GM23338 (cell line): ENCODE results near the gene SARDH. TPM values are rescaled to one million over a fixed set of nuclear protein-coding genes. Genes with fewer than 3 reads are reported as not detected.

ENCODE experiments used
- ATAC-seq: fragments of 200-7000 bp; cut with Tn5 transposase; 3 replicates; pipeline ENCODE4 v1.9.1; 2020
- DNase-seq: peaks from one replicate; pipeline ENCODE4 v3.0.0-alpha.2; 2015; ENCODE audit warnings: low spot score
- H2AFZ ChIP-seq: fragments of 200-600 bp; sonication (generic); 2 replicates; pipeline ENCODE4 v1.8.0; 2016; ENCODE audit warnings: antibody characterized with exemption, mild to moderate bottlenecking, moderate library complexity
- H3F3A ChIP-seq: fragments of 200-600 bp; sonication (generic); replicated peaks from 2 replicates; pipeline ENCODE4 v1.8.0; 2017; ENCODE audit warnings: antibody characterized with exemption, mixed run types, low read depth
- H3K27ac ChIP-seq: fragments of 200-600 bp; sonication (generic); 2 replicates; pipeline ENCODE4 v1.6.1; 2016; ENCODE audit warnings: low read depth
- H3K27me3 ChIP-seq: fragments of 200-600 bp; sonication (generic); 2 replicates; pipeline ENCODE4 v1.8.0; 2016; ENCODE audit warnings: mild to moderate bottlenecking, mixed run types, moderate library complexity; ENCODE audit not compliant: insufficient read depth
- H3K36me3 ChIP-seq: fragments of 200-600 bp; sonication (generic); 2 replicates; pipeline ENCODE4 v1.8.0; 2016; ENCODE audit warnings: mild to moderate bottlenecking; ENCODE audit not compliant: insufficient read depth
- H3K4me1 ChIP-seq: fragments of 200-600 bp; sonication (generic); 2 replicates; pipeline ENCODE4 v1.8.0; 2016; ENCODE audit warnings: mild to moderate bottlenecking, moderate library complexity; ENCODE audit not compliant: insufficient read depth
- H3K4me2 ChIP-seq: fragments of 200-600 bp; sonication (generic); 2 replicates; pipeline ENCODE4 v1.7.1; 2017; ENCODE audit warnings: mixed run types
- H3K4me3 ChIP-seq: fragments of 200-600 bp; sonication (generic); 2 replicates; pipeline ENCODE4 v1.6.1; 2016; ENCODE audit warnings: mixed run types
- H3K79me2 ChIP-seq: fragments of 200-600 bp; sonication (generic); replicated peaks from 2 replicates; pipeline ENCODE4 v1.8.0; 2017; ENCODE audit warnings: mild to moderate bottlenecking; ENCODE audit not compliant: insufficient read depth
- H3K9me2 ChIP-seq: fragments of 200-600 bp; sonication (generic); 2 replicates; pipeline ENCODE4 v1.8.0; 2017; ENCODE audit not compliant: insufficient read depth
- H4K20me1 ChIP-seq: fragments of 200-600 bp; sonication (generic); replicated peaks from 2 replicates; pipeline ENCODE4 v1.8.0; 2017; ENCODE audit warnings: mild to moderate bottlenecking; ENCODE audit not compliant: insufficient read depth
- H3K27ac Mint-ChIP-seq: 2 replicates; pipeline ENCODE4 v1.8.0; 2020; ENCODE audit warnings: inconsistent platforms, mild to moderate bottlenecking, moderate library complexity, mixed read lengths
- H3K27me3 Mint-ChIP-seq: 3 replicates; pipeline ENCODE4 v1.8.0; 2022; ENCODE audit warnings: low read depth, mild to moderate bottlenecking, moderate library complexity, mixed read lengths, inconsistent platforms; ENCODE audit not compliant: insufficient read depth, poor library complexity
- H3K36me3 Mint-ChIP-seq: 3 replicates; pipeline ENCODE4 v1.8.0; 2021; ENCODE audit warnings: low read depth, mild to moderate bottlenecking, inconsistent platforms, moderate library complexity, mixed read lengths
- H3K4me1 Mint-ChIP-seq: 3 replicates; pipeline ENCODE4 v1.8.0; 2020; ENCODE audit warnings: mild to moderate bottlenecking, inconsistent platforms, mixed read lengths
- H3K4me3 Mint-ChIP-seq: 3 replicates; pipeline ENCODE4 v1.8.0; 2021; ENCODE audit warnings: moderate library complexity, mild to moderate bottlenecking, inconsistent platforms, mixed read lengths
- H3K9me3 Mint-ChIP-seq: 3 replicates; pipeline ENCODE4 v1.8.0; 2020; ENCODE audit warnings: moderate library complexity, mild to moderate bottlenecking, inconsistent platforms, mixed read lengths
- CREB1 ChIP-seq: fragments of 250-450 bp; sonication (Bioruptor Pico); IDR thresholded peaks from 2 replicates; pipeline ENCODE4 v1.5.0; 2020; ENCODE audit warnings: low read depth, mild to moderate bottlenecking, moderate library complexity
- ETS1 ChIP-seq: IDR thresholded peaks from 2 replicates; pipeline ENCODE4 v1.6.1; 2016; ENCODE audit warnings: antibody characterized with exemption
- POLR2AphosphoS5 ChIP-seq: IDR thresholded peaks from 2 replicates; pipeline ENCODE4 v1.6.1; 2016; ENCODE audit warnings: antibody characterized with exemption, low read depth
- ZNF114 ChIP-seq: fragments of 250-450 bp; sonication (Bioruptor Pico); IDR thresholded peaks from 2 replicates; pipeline ENCODE4 v1.5.0; 2020; ENCODE audit warnings: mild to moderate bottlenecking, moderate library complexity
- ZNF331 ChIP-seq: fragments of 250-450 bp; sonication (Bioruptor Pico); IDR thresholded peaks from 2 replicates; pipeline ENCODE4 v1.5.0; 2020; ENCODE audit warnings: low read depth, mild to moderate bottlenecking, moderate library complexity
- polyA plus RNA-seq: library from polyadenylated mRNA; unstranded; fragments of >200 nt; fragmentation: Nextera tagmentation; extraction: Ambion mirVana; gene quantifications from 2 replicates; pipeline ENCODE4 v1.2.1, GENCODE V29; 2016
- total RNA-seq: library from RNA; depleted of rRNA; stranded (reverse); fragments of >200 nt; shearing (Covaris generic); gene quantifications from 2 replicates; pipeline ENCODE4 v1.2.3, GENCODE V29; 2014
- TF ChIP-seq, protein P1 (sequence below), 2 experiments: fragments of 200-600 bp in 1 of 2; sonication (generic) in 1 of 2; conservative IDR thresholded peaks; 2 replicates each; pipeline versions ENCODE4 v1.5.1 to v1.6.1; 2016 to 2017; ENCODE audit warnings: antibody characterized with exemption in 2 of 2, low read depth in 2 of 2, mild to moderate bottlenecking in 2 of 2, moderate library complexity in 1 of 2
- TF ChIP-seq, protein P2 (sequence below): fragments of 250-450 bp; sonication (Bioruptor Pico); IDR thresholded peaks from 2 replicates; pipeline ENCODE4 v1.5.0; 2020; ENCODE audit warnings: mild to moderate bottlenecking, moderate library complexity

Gene SARDH
- total and polyA plus RNA-seq, 2 experiments from 2014 or later: 2.8 to 10.4 TPM

DNA sequence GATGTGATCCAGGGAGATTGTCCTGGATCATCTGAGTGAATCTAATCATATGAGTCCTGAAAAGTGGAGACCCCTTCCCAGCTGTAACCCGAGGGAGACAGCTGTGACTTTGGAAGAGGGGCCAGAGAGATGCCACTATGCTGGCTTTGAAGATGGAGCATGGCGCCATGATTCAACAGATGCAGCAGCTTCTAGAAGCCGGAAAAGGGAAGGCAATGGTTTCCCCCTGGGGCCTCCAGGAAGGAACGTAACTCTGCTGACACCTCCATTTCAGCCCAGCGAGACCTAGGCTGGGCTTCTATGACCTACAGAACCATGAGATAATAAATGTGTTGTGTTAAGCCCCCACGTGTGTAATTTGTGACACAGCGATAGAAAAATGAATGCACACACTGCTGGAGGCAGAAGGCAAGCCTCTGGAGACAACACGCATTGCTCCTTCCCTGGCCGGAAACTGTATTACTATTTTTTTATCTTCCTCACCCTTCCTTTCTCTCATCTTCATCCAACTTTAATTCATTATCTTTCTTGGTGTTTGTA is 16.6 kb upstream of the SARDH start (continued):
- TF ChIP-seq, protein P1, sequence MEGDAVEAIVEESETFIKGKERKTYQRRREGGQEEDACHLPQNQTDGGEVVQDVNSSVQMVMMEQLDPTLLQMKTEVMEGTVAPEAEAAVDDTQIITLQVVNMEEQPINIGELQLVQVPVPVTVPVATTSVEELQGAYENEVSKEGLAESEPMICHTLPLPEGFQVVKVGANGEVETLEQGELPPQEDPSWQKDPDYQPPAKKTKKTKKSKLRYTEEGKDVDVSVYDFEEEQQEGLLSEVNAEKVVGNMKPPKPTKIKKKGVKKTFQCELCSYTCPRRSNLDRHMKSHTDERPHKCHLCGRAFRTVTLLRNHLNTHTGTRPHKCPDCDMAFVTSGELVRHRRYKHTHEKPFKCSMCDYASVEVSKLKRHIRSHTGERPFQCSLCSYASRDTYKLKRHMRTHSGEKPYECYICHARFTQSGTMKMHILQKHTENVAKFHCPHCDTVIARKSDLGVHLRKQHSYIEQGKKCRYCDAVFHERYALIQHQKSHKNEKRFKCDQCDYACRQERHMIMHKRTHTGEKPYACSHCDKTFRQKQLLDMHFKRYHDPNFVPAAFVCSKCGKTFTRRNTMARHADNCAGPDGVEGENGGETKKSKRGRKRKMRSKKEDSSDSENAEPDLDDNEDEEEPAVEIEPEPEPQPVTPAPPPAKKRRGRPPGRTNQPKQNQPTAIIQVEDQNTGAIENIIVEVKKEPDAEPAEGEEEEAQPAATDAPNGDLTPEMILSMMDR (conservative IDR thresholded peaks at IDR 0.05; ENCODE audit: low read depth in 2 of 2): no peak

DNA sequence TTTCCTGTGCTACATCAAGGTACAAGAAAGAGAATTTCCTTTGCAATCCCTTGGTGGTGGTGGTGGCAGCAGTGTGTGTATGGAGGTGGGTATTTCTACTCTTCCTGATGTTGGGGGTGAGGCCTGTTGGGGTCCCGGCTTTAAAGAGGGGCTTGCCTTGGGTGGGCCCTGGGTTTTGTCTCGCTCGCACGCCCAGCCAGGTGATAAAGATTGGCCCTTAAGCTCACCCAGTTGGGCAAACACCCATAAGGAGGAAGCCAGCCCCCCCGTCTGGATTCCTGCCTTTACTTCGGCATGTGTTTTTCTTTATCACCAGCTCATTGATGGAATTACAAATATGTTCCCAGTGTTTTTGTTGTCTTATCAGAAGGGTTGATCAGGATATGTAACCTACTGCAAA is 16.0 kb upstream of the SARDH start:
- no peak for ATAC-seq
- no peaks in the 10 kb centered on the region for H4K20me1 ChIP-seq
- H3K36me3 ChIP-seq: no peaks in the 10 kb centered on the region
- no peaks in the 10 kb centered on the region for H3K27me3 ChIP-seq
- Mint-ChIP-seq H3K27me3 (peaks cover 25% of the 10 kb centered on the region), H3K4me3 (no peak overlapping the region), H3K4me1 (peaks cover 5% of the 10 kb centered on the region; the same call in 2 of the 3 replicates), H3K9me3 (peaks cover 34% of the 10 kb centered on the region), H3K36me3 (peaks cover 12% of the 10 kb centered on the region), H3K27ac (no peak overlapping the region)
- no peak overlapping the region for H3K4me2 ChIP-seq
- H3K9me2 ChIP-seq: peaks cover 3% of the 10 kb centered on the region; the same call in 1 of the 2 replicates
- 0 out of 2 replicates have a peak, but pooled peaks cover 1% of the 10 kb centered on the region for H3F3A ChIP-seq
- H3K4me1 ChIP-seq: no peaks in the 10 kb centered on the region
- no peak overlapping the region for H3K4me3 ChIP-seq
- no peak overlapping the region for H2AFZ ChIP-seq
- TF ChIP-seq ETS1 (no peak), ZNF114 (CRISPR knock-in tag) (no peak), ZNF331 (CRISPR knock-in tag) (no peak)
- TF ChIP-seq, protein P1 (conservative IDR thresholded peaks at IDR 0.05; ENCODE audit: low read depth in 2 of 2): no peak
- H3K79me2 ChIP-seq: no peaks in the 10 kb centered on the region
- DNase-seq: no peak
- H3K27ac ChIP-seq: no peak overlapping the region

DNA sequence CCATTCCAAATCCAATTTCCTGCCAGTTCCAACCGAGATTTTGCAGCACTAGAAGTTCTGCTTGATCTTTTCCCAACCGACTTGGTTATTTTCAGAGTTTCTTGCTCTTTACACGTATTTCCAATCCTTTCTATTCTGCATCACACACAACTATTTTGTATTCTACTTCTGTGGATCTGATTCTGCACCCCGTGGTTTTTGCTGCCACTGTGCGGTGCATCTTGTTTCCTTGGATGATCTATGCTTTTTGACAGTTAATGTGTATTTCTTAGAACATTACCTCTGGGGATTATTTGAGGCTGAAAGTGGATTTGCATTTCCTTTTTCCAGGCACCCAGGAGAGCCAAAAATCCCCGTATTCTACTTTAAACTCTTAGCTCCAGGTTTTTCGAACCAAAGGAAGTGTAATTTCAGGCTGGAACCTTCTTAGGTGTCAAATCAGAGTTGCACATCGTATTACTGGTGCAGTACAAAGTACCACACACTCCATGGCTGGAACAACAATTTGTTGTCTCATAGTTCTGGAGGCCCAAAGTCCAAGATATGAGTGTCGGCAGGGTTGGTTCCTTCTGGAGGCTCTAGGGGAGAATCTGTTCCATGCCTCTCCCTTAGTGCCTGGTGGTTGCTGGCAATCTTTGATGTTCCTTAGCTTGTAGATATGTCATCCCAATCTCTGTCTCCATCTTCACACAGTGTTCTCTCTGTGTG is 14.7 kb upstream of the SARDH start:
- Mint-ChIP-seq H3K27me3 (peaks cover 24% of the 10 kb centered on the region), H3K36me3 (peaks cover 12% of the 10 kb centered on the region), H3K9me3 (peaks cover 34% of the 10 kb centered on the region), H3K4me1 (peaks cover 3% of the 10 kb centered on the region; the same call in 1 of the 3 replicates), H3K4me3 (no peak overlapping the region), H3K27ac (no peak overlapping the region)
- H3K27me3 ChIP-seq: no peaks in the 10 kb centered on the region
- DNase-seq (no peak), ATAC-seq (no peak)
- H2AFZ ChIP-seq: no peak overlapping the region
- no peaks in the 10 kb centered on the region for H3K79me2 ChIP-seq
- H3F3A ChIP-seq: no peaks in the 10 kb centered on the region
- no peaks in the 10 kb centered on the region for H4K20me1 ChIP-seq
- peaks cover 3% of the 10 kb centered on the region; the same call in 1 of the 2 replicates for H3K9me2 ChIP-seq
- H3K36me3 ChIP-seq: no peaks in the 10 kb centered on the region
- H3K4me2 ChIP-seq: no peak overlapping the region
- no peak overlapping the region for H3K27ac ChIP-seq
- H3K4me1 ChIP-seq: no peaks in the 10 kb centered on the region
- H3K4me3 ChIP-seq: no peak overlapping the region
- TF ChIP-seq CREB1 (CRISPR knock-in tag) (no peak), POLR2AphosphoS5 (no peak)
- TF ChIP-seq, protein P2, sequence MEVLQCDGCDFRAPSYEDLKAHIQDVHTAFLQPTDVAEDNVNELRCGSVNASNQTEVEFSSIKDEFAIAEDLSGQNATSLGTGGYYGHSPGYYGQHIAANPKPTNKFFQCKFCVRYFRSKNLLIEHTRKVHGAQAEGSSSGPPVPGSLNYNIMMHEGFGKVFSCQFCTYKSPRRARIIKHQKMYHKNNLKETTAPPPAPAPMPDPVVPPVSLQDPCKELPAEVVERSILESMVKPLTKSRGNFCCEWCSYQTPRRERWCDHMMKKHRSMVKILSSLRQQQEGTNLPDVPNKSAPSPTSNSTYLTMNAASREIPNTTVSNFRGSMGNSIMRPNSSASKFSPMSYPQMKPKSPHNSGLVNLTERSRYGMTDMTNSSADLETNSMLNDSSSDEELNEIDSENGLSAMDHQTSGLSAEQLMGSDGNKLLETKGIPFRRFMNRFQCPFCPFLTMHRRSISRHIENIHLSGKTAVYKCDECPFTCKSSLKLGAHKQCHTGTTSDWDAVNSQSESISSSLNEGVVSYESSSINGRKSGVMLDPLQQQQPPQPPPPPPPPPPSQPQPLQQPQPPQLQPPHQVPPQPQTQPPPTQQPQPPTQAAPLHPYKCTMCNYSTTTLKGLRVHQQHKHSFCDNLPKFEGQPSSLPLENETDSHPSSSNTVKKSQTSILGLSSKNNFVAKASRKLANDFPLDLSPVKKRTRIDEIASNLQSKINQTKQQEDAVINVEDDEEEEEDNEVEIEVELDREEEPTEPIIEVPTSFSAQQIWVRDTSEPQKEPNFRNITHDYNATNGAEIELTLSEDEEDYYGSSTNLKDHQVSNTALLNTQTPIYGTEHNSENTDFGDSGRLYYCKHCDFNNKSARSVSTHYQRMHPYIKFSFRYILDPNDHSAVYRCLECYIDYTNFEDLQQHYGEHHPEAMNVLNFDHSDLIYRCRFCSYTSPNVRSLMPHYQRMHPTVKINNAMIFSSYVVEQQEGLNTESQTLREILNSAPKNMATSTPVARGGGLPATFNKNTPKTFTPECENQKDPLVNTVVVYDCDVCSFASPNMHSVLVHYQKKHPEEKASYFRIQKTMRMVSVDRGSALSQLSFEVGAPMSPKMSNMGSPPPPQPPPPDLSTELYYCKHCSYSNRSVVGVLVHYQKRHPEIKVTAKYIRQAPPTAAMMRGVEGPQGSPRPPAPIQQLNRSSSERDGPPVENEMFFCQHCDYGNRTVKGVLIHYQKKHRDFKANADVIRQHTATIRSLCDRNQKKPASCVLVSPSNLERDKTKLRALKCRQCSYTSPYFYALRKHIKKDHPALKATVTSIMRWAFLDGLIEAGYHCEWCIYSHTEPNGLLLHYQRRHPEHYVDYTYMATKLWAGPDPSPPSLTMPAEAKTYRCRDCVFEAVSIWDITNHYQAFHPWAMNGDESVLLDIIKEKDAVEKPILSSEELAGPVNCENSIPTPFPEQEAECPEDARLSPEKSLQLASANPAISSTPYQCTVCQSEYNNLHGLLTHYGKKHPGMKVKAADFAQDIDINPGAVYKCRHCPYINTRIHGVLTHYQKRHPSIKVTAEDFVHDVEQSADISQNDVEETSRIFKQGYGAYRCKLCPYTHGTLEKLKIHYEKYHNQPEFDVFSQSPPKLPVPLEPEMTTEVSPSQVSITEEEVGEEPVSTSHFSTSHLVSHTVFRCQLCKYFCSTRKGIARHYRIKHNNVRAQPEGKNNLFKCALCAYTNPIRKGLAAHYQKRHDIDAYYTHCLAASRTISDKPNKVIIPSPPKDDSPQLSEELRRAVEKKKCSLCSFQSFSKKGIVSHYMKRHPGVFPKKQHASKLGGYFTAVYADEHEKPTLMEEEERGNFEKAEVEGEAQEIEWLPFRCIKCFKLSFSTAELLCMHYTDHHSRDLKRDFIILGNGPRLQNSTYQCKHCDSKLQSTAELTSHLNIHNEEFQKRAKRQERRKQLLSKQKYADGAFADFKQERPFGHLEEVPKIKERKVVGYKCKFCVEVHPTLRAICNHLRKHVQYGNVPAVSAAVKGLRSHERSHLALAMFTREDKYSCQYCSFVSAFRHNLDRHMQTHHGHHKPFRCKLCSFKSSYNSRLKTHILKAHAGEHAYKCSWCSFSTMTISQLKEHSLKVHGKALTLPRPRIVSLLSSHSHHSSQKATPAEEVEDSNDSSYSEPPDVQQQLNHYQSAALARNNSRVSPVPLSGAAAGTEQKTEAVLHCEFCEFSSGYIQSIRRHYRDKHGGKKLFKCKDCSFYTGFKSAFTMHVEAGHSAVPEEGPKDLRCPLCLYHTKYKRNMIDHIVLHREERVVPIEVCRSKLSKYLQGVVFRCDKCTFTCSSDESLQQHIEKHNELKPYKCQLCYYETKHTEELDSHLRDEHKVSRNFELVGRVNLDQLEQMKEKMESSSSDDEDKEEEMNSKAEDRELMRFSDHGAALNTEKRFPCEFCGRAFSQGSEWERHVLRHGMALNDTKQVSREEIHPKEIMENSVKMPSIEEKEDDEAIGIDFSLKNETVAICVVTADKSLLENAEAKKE (CRISPR knock-in tag): no peak
